Mucosa of descending colon (tissue), 3 donors: ENCODE measurements around the gene FLT3. TPM values are rescaled to one million over a fixed set of nuclear protein-coding genes. Genes with fewer than 3 reads are reported as not detected.

Experiments used
- ATAC-seq: fragments of 200-7000 bp; cut with Tn5 transposase; one replicate; pipeline ENCODE4 v1.9.1; 2020; ENCODE audit warnings: mild to moderate bottlenecking, moderate library complexity
- DNase-seq, 3 donors: peaks; one replicate each; pipeline ENCODE4 v3.0.0-alpha.2; 2020
- H3K36me3 ChIP-seq: fragments of 200-600 bp; one replicate; pipeline ENCODE4 v1.8.0; 2021; ENCODE audit warnings: low read depth, mild to moderate bottlenecking
- H3K4me1 ChIP-seq: fragments of 200-600 bp; one replicate; pipeline ENCODE4 v1.8.0; 2021; ENCODE audit warnings: low read depth, mild to moderate bottlenecking
- H3K4me3 ChIP-seq: fragments of 200-600 bp; one replicate; pipeline ENCODE4 v1.8.0; 2021; ENCODE audit warnings: mild to moderate bottlenecking
- H3K9me3 ChIP-seq: fragments of 200-600 bp; one replicate; pipeline ENCODE4 v1.8.0; 2021; ENCODE audit warnings: mild to moderate bottlenecking
- intact Hi-C, 2 donors: fragments of 100-400 bp; cut with DNase I in 1 of 2; cut with micrococcal nuclease in 1 of 2; formaldehyde crosslinking; loops; one replicate each; pipeline versions ENCODE4 v1.11.0 to v1.11.1; 2022; cut with DNase I, micrococcal nuclease
- total RNA-seq, 3 donors: library from RNA; stranded (reverse); fragmentation: NEBNext Ultra II Directional in 2 of 3; extraction: Animal tissue kit (Norgen Biotek cat#: 25700) in 2 of 3; gene quantifications; one replicate each; pipeline versions ENCODE4 v1.2.1 to v1.2.4, GENCODE V29; 2021 to 2023
- TF ChIP-seq, protein P1 (sequence below): fragments of 200-600 bp; IDR thresholded peaks from one replicate; pipeline ENCODE4 v1.8.0; 2022; ENCODE audit warnings: antibody characterized with exemption, mild to moderate bottlenecking
- donor health status: DM: no; HTN: no; CAD: no; lungs with moderate emphysema.
- donor health status: DM: no; HTN: no; CAD: no.
- donor health status: DM: no; HTN: yes; CAD: no.

The FLT3 gene
- total RNA-seq, 3 donors from 2014 or later: 0.09 to 0.51 (median 0.41) TPM

DNA sequence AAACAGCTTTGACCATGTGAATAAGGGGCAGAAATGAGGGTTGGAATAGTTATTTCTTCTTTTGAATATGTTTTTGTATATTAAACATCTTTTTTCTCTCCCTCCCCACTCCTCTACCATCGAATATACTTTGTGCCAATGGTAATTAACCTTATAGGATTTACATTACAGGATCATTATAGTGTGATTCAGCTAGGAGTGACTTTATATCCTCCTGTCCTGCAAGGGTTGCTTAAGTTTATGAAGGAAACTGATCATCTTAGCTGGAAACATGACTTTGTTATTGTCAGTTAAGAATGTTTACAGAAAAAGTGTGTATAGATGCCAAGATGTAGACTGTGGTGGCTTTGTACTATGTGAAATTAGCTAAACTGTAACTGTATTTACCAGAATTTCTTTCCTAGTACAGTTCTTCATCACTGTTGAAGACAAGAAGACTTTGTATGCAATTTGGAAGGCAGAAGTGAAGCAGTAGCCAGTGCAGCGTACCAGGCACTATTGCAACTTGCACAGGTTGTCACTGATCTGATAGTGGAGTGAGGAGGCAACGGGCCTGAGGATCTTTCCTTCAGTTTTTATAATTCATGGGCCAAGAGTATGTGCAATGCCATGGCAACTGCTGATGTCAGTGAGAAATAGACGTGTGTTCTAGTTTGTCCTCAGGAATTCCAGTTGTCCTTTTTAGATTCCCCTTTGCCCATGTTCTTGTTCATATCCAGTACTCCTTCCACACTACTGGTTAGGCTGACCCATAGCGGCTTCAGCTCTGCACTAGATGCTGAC, 29.7 kb upstream of the FLT3 start:
- TF ChIP-seq, protein P1, sequence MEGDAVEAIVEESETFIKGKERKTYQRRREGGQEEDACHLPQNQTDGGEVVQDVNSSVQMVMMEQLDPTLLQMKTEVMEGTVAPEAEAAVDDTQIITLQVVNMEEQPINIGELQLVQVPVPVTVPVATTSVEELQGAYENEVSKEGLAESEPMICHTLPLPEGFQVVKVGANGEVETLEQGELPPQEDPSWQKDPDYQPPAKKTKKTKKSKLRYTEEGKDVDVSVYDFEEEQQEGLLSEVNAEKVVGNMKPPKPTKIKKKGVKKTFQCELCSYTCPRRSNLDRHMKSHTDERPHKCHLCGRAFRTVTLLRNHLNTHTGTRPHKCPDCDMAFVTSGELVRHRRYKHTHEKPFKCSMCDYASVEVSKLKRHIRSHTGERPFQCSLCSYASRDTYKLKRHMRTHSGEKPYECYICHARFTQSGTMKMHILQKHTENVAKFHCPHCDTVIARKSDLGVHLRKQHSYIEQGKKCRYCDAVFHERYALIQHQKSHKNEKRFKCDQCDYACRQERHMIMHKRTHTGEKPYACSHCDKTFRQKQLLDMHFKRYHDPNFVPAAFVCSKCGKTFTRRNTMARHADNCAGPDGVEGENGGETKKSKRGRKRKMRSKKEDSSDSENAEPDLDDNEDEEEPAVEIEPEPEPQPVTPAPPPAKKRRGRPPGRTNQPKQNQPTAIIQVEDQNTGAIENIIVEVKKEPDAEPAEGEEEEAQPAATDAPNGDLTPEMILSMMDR: no peak
- Histone ChIP-seq H3K4me1 (no peaks in the 10 kb centered on the region), H3K9me3 (no peaks in the 10 kb centered on the region), H3K4me3 (no peak overlapping the region), H3K36me3 (no peaks in the 10 kb centered on the region)
- ATAC-seq: peak; percentile 54
- no peak for DNase-seq
- intact Hi-C loops: no loop called here

DNA sequence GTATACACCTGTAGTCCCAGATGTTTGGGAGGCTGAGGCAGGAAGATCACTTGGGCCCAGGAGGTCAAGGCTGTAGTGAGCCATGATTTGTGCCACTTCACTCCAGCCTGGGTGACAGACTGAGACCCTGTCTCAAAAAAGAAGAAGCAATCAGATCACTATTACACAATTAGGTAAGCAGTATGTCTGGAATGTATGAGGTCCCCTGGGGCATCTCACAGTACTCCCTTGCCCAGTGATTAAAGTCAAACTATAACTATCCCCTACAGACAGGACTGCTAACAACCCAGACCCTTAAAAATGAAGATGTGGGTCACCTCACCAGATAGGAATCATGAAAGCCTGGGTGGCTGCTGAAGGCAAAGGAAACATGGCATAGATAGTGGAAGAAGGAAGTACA, 28.6 kb upstream of the FLT3 start:
- TF ChIP-seq, protein P1: no peak
- Histone ChIP-seq H3K9me3 (no peaks in the 10 kb centered on the region), H3K4me3 (no peak overlapping the region), H3K4me1 (no peaks in the 10 kb centered on the region), H3K36me3 (no peaks in the 10 kb centered on the region)
- DNase-seq: no peak
- no peak for ATAC-seq
- intact Hi-C loops: no loop called here

DNA sequence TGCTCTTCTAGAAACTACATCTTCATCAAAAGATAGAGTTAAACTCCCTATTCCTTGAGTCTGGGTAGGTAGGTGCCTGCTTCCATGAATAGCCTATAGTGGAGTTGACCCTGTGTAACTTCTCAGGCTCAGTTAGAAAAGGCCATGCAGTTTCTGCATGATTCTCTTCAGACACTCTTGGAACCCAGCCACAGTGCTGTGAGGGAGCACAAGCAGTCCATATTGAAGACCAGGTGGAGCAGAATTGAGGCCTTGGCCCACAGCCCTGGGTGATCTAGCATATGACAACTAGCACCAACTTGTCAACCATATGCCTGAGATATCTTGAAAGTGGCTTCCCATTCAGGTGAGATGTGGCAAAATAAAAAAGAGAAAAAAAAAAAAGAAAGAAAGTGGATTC, 27.7 kb upstream of the FLT3 start:
- H3K4me3 ChIP-seq: no peak overlapping the region
- intact Hi-C loops: no loop called here
- H3K4me1 ChIP-seq: no peaks in the 10 kb centered on the region
- H3K9me3 ChIP-seq: no peaks in the 10 kb centered on the region
- TF ChIP-seq, protein P1: no peak
- DNase-seq (no peak), ATAC-seq (no peak)
- H3K36me3 ChIP-seq: no peaks in the 10 kb centered on the region

DNA sequence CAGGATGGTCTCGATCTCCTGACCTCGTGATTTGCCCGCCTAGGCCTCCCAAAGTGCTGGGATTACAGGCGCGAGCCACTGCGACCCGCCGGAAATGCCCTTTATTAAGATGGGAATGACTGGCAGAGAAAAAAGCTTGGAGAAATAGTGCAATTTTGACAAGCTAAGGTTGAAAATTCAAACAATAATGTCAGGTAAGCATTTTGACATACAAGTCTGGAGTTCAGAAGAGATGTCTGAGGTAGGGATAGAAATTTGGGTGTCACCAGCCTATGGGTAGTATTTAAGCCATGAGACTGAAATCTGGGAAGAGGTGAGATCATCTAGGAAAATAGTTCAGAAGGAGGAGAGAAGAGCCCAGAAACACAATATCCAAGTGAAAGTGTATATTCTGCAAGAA, 20.8 kb upstream of the FLT3 start:
- H3K4me1 ChIP-seq: no peaks in the 10 kb centered on the region
- TF ChIP-seq, protein P1: no peak
- H3K4me3 ChIP-seq: no peak overlapping the region
- ATAC-seq: no peak
- no peaks in the 10 kb centered on the region for H3K9me3 ChIP-seq
- H3K36me3 ChIP-seq: no peaks in the 10 kb centered on the region
- DNase-seq: no peak
- intact Hi-C loops: no loop called here

DNA sequence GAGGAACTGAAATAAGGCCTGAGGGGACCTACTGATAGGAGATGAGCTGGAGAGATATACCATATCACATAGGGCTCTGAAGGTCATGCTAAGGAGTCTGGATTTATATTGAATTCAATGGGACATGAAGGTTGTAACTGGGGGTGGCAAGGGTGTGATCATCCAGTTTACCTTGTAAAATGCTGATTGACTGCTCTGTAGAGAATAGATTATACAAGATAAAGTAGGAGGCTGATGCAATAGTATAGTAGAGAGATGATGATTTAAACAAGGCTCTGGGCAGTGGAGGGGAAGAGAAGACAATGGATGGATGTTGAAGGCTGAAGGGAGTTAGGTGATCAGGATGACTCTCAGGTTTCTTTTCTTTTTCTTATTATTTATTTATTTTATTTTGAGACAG, 19.9 kb upstream of the FLT3 start:
- intact Hi-C loops: no loop called here
- Histone ChIP-seq H3K9me3 (no peaks in the 10 kb centered on the region), H3K4me3 (no peak overlapping the region), H3K36me3 (no peaks in the 10 kb centered on the region), H3K4me1 (no peaks in the 10 kb centered on the region)
- ATAC-seq: no peak
- DNase-seq: no peak
- TF ChIP-seq, protein P1: no peak
